PFSK-1 (cell line): ENCODE measurements around the gene CDK19.

ENCODE experiments used
- POLR2AphosphoS5 ChIP-seq: IDR thresholded peaks from 2 replicates; pipeline ENCODE4 v1.6.1; 2012; ENCODE audit warnings: low read depth, mild to moderate bottlenecking, control low read depth, low read length, moderate library complexity
- SIN3A ChIP-seq: IDR thresholded peaks from 2 replicates; pipeline ENCODE4 v1.6.1; 2012; ENCODE audit warnings: mild to moderate bottlenecking, low read length, moderate library complexity, borderline replicate concordance; ENCODE audit not compliant: insufficient read depth
- TAF1 ChIP-seq: IDR thresholded peaks from 2 replicates; pipeline ENCODE4 v1.6.1; 2012; ENCODE audit warnings: low read length, control low read depth, borderline replicate concordance; ENCODE audit not compliant: insufficient read depth

- TF ChIP-seq TAF1 (no peak), SIN3A (no peak), POLR2AphosphoS5 (no peak)
These were observed 222.5 kb downstream of the CDK19 start for GRCh38 chr6:110592765-110593164.
